GM21737 (cell line): ENCODE results near the gene CRADD.

Experiments used
- ATAC-seq: cut with Tn5 transposase; IDR thresholded peaks from one replicate; pipeline ENCODE4 v1.9.1; 2021; ENCODE audit warnings: mild to moderate bottlenecking, moderate library complexity; ENCODE audit not compliant: unreplicated experiment

Gene CRADD

GRCh38 chr12:93734784-93735183 is 57.6 kb downstream of the CRADD start:
- no peak for ATAC-seq

GRCh38 chr12:93736640-93737178 is 59.5 kb downstream of the CRADD start:
- ATAC-seq, result no peak

GRCh38 chr12:93737457-93738198 is 60.5 kb downstream of the CRADD start:
- no peak for ATAC-seq

GRCh38 chr12:93738199-93739058 is 61.3 kb downstream of the CRADD start:
- no peak for ATAC-seq

- no peak for ATAC-seq
Observed at GRCh38 chr12:93740751-93741150, 63.6 kb downstream of the CRADD start.

GRCh38 chr12:93741659-93742109 is 64.5 kb downstream of the CRADD start:
- ATAC-seq, result peak; percentile 14

GRCh38 chr12:93742110-93742934 is 65.1 kb downstream of the CRADD start:
- ATAC-seq, result peak; percentile 85

- no peak for ATAC-seq
Observed at GRCh38 chr12:93743229-93743998, 66.2 kb downstream of the CRADD start.

- ATAC-seq, result no peak
Observed at GRCh38 chr12:93743999-93744689, 67.0 kb downstream of the CRADD start.

GRCh38 chr12:93745286-93745685 is 68.1 kb downstream of the CRADD start:
- ATAC-seq, result no peak

GRCh38 chr12:93746572-93747168 is 69.5 kb downstream of the CRADD start:
- no peak for ATAC-seq

- ATAC-seq, result no peak
Observed at GRCh38 chr12:93748672-93749383, 71.7 kb downstream of the CRADD start.

GRCh38 chr12:93749515-93749914 is 72.3 kb downstream of the CRADD start:
- ATAC-seq, result no peak

GRCh38 chr12:93750056-93750455 is 72.9 kb downstream of the CRADD start:
- ATAC-seq, result no peak

GRCh38 chr12:93751864-93752610 is 74.9 kb downstream of the CRADD start:
- ATAC-seq, result no peak

- no peak for ATAC-seq
Observed at GRCh38 chr12:93753285-93753684, 76.1 kb downstream of the CRADD start.

- ATAC-seq, result no peak
Observed at GRCh38 chr12:93753838-93754429, 76.8 kb downstream of the CRADD start.
